ENCODE data around the gene CNOT8. TPM values are rescaled to one million over a fixed set of nuclear protein-coding genes. Genes with fewer than 3 reads are reported as not detected.

The CNOT8 gene
- polyA plus RNA-seq, 1 of the 3 experiments (the other 2 are of a cell fraction) = 45.3 TPM

DNA sequence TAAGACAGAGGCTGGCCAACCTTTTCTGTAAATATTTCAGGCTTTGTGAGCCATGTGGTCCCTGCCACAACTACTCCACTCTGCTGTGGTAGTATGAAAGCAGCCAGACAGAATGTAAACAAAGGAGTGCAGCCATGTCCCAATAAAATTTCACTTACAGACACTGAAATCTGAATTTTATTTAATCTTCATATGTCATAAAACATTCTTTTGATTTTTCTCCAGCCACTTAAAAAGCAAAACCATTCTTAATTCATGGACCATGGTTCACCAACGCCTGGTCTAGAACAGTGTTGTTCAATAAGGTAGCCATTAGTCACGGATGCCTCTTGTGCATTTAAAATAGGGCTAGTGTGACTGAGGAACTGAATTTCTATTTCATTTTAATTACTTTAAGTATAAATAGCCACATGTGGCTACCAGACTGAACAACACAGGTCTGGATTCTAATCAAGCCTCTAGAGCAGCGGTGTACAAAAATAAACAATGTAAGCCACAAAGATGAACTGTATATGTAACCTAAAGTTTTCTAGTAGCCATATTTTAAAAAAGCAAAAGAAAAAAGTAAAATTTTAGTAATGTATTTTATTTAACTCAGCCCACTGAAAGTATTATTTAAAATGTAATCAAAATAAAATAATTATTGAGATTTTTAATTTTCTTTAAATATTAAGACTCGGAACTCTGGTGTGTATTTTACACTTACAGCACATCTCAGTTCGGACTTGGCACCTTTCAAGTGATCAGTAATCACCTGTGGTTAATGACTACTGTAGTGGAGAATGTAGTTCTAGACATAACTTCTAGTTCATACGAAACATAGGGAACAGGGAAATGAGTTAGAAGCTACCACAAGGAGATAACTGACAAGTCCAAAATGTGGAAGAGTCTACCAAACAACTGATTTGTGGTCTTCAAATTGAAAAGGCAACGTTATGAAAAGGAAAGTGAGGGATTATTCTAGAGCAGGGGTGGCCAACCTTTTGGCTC lies 65.3 kb downstream of the CNOT8 start:
- Histone ChIP-seq H3K9ac (no peak overlapping the region), H4K20me1 (ENCODE audit: insufficient read depth) (no peaks in the 10 kb centered on the region), H3K27me3 (ENCODE audit: insufficient read depth) (no peaks in the 10 kb centered on the region), H3K27ac (ENCODE audit: low read depth in 2 of 2, low read length in 1 of 2) (no peak overlapping the region), H3K4me3 (ENCODE audit: low read depth in 2 of 2, low read length in 1 of 2) (no peak overlapping the region), H2AFZ (ENCODE audit: low read depth) (no peak overlapping the region), H3F3A (replicated peaks; ENCODE audit: insufficient read depth) (no peaks in the 10 kb centered on the region), H3K9me2 (no peaks in the 10 kb centered on the region), H3K4me2 (no peak overlapping the region), H3K79me2 (ENCODE audit: insufficient read depth) (no peaks in the 10 kb centered on the region), H3K4me1 (ENCODE audit: control insufficient read depth in 1 of 2, insufficient read depth in 2 of 2, low read depth in 1 of 2, low read length in 1 of 2) (no peaks in the 10 kb centered on the region), H3K9me3 (no peaks in the 10 kb centered on the region), H3K36me3 (replicated peaks in 1 of 2; ENCODE audit: control insufficient read depth in 1 of 2, insufficient read depth in 2 of 2, low read length in 1 of 2) (peaks cover 77 to 84% of the 10 kb centered on the region in 2 experiments)
- TF ChIP-seq NRF1 (IDR thresholded peaks at IDR 0.05; ENCODE audit: low read depth, low read length) = no peak
- no peak for TF ChIP-seq TCF12 (IDR thresholded peaks at IDR 0.05)
- TF ChIP-seq EP300 (IDR thresholded peaks at IDR 0.05; ENCODE audit: borderline replicate concordance in 1 of 2, low read depth in 1 of 2, low read length in 1 of 2) = no peak
- TF ChIP-seq EZH2phosphoT487 (IDR thresholded peaks at IDR 0.05; ENCODE audit: borderline replicate concordance, low read depth) = no peak
- no peak for TF ChIP-seq RCOR1 (IDR thresholded peaks at IDR 0.05; ENCODE audit: low read length)
- TF ChIP-seq POLR2AphosphoS5 (IDR thresholded peaks at IDR 0.05; ENCODE audit: low read depth, low read length) = no peak
- TF ChIP-seq CHD2 (IDR thresholded peaks at IDR 0.05; ENCODE audit: low read length, partially characterized antibody) = no peak
- TF ChIP-seq GATA2 (CRISPR knock-in tag; IDR thresholded peaks at IDR 0.05) = no peak
- TF ChIP-seq FOXJ3 (CRISPR knock-in tag; IDR thresholded peaks at IDR 0.05) = no peak
- TF ChIP-seq SIN3A (IDR thresholded peaks at IDR 0.05; ENCODE audit: borderline replicate concordance, low read depth, low read length) = no peak
- TF ChIP-seq FOXM1 (IDR thresholded peaks at IDR 0.05; ENCODE audit: low read depth) = no peak
- TF ChIP-seq NFIC (IDR thresholded peaks at IDR 0.05; ENCODE audit: borderline replicate concordance) = no peak
- ChIA-PET POLR2A (no interaction called here), CTCF (no interaction called here)
- 89% methylated on average over 7 of the region's 7 CpGs for WGBS (ENCODE audit: low lambda C conversion rate)
- no peak for DNase-seq

Small RNA genes within 50 kb of the gene (small RNA-seq; reads per million reads assigned to genes)
- 0 reads per million in 7 experiments for gene MIR378H

Other genes starting within 250 kb of the CNOT8 start
- 38.5 and 57.4 TPM in 2 replicates for gene LARP1, start 103.2 kb upstream of the CNOT8 start, polyA plus RNA-seq (2012; rRNA removed)
- 6.0 and 8.4 TPM in 2 replicates for gene FAXDC2, start 8.0 kb upstream of the CNOT8 start, polyA plus RNA-seq (2012; rRNA removed)
- gene GEMIN5, start 79.6 kb downstream of the CNOT8 start, polyA plus RNA-seq (2012; rRNA removed) = 6.6 and 8.4 TPM in 2 replicates
- 41.0 and 50.7 TPM in 2 replicates for gene MRPL22, start 82.4 kb downstream of the CNOT8 start, polyA plus RNA-seq (2012; rRNA removed)
- gene KIF4B, start 155.1 kb downstream of the CNOT8 start, polyA plus RNA-seq (2012; rRNA removed) = 0.02 and 0.03 TPM in 2 replicates